Endodermal cell (in vitro differentiated cells): ENCODE results near the gene AMTN. TPM values are rescaled to one million over a fixed set of nuclear protein-coding genes. Genes with fewer than 3 reads are reported as not detected.

Experiments used
- DNase-seq: peaks from one replicate; pipeline ENCODE4 v3.0.0-alpha.2; 2017
- H3K27ac ChIP-seq: 2 replicates; pipeline ENCODE4 v1.5.1; 2013; ENCODE audit warnings: mild to moderate bottlenecking, low read depth, low read length, moderate library complexity
- H3K27me3 ChIP-seq: 2 replicates; pipeline ENCODE4 v1.6.1; 2013; ENCODE audit warnings: mild to moderate bottlenecking, low read length, moderate library complexity; ENCODE audit not compliant: insufficient read depth, control insufficient read depth, poor library complexity, severe bottlenecking
- H3K36me3 ChIP-seq: 2 replicates; pipeline ENCODE4 v1.7.0; 2013; ENCODE audit warnings: mild to moderate bottlenecking, low read length, moderate library complexity; ENCODE audit not compliant: control insufficient read depth, insufficient read depth
- H3K4me1 ChIP-seq: one replicate; pipeline ENCODE4 v1.7.0; 2013; ENCODE audit warnings: low read length; ENCODE audit not compliant: control insufficient read depth, insufficient read depth
- H3K4me3 ChIP-seq: 2 replicates; pipeline ENCODE4 v1.5.1; 2013; ENCODE audit warnings: mild to moderate bottlenecking, low read length, moderate library complexity
- H3K9ac ChIP-seq: 2 replicates; pipeline ENCODE4 v1.6.1; 2013; ENCODE audit warnings: mild to moderate bottlenecking, low read length, moderate library complexity; ENCODE audit not compliant: poor library complexity, severe bottlenecking; ENCODE audit errors: extremely low read depth
- H3K9me3 ChIP-seq: 2 replicates; pipeline ENCODE4 v1.6.1; 2013; ENCODE audit warnings: mild to moderate bottlenecking, low read length, moderate library complexity; ENCODE audit not compliant: control insufficient read depth
- H3K27ac Mint-ChIP-seq: 2 replicates; pipeline ENCODE4 v1.8.0; 2020; ENCODE audit warnings: mixed read lengths
- H3K27me3 Mint-ChIP-seq: 2 replicates; pipeline ENCODE4 v1.8.0; 2021; ENCODE audit warnings: mild to moderate bottlenecking, mixed read lengths; ENCODE audit not compliant: insufficient read depth
- H3K36me3 Mint-ChIP-seq: 2 replicates; pipeline ENCODE4 v1.8.0; 2020; ENCODE audit warnings: low read depth, mixed read lengths
- H3K4me1 Mint-ChIP-seq: 2 replicates; pipeline ENCODE4 v1.8.0; 2020; ENCODE audit warnings: mixed read lengths
- H3K4me3 Mint-ChIP-seq: 2 replicates; pipeline ENCODE4 v1.8.0; 2020; ENCODE audit warnings: mild to moderate bottlenecking, moderate library complexity, mixed read lengths
- H3K9me3 Mint-ChIP-seq: 2 replicates; pipeline ENCODE4 v1.8.0; 2020; ENCODE audit warnings: mild to moderate bottlenecking, mixed read lengths
- CTCF ChIP-seq: fragments of 200-600 bp; sonication (generic); conservative IDR thresholded peaks from 2 replicates; pipeline ENCODE4 v1.5.0; 2021; ENCODE audit warnings: antibody characterized with exemption, mild to moderate bottlenecking
- WGBS, 2 experiments: methylation state at CpG; one replicate each; pipeline versions ENCODE4 v1.1.5 to v1.1.7; 2013; ENCODE audit warnings: missing lambda C conversion rate in 2 of 2, mixed read lengths in 1 of 2; ENCODE audit not compliant: insufficient coverage in 1 of 2, insufficient read length in 1 of 2; 5-methylcytosine and 5-hydroxymethylcytosine counted together
- total RNA-seq, 2 donors: library from RNA; stranded (reverse); fragmentation: NEBNext Ultra II Directional in 1 of 2; extraction: Animal tissue kit (Norgen Biotek cat#: 25700) in 1 of 2; gene quantifications; 2 replicates in 1 of 2; 3 replicates in 1 of 2; pipeline ENCODE4 v1.2.1, GENCODE V29; 2021

Gene AMTN
- total RNA-seq, 2 donors from 2014 or later = not detected

GRCh38 chr4:70575964-70576363, 57.6 kb downstream of the AMTN start:
- no peak overlapping the region for H3K27ac Mint-ChIP-seq

GRCh38 chr4:70577220-70577927, 59.0 kb downstream of the AMTN start:
- Histone ChIP-seq H3K4me1 (no peaks in the 10 kb centered on the region), H3K9ac (no peak overlapping the region), H3K27me3 (no peaks in the 10 kb centered on the region), H3K36me3 (no peaks in the 10 kb centered on the region), H3K4me3 (no peak overlapping the region), H3K9me3 (peaks cover 10% of the 10 kb centered on the region), H3K27ac (no peak overlapping the region)
- WGBS, 2 experiments = 86 to 88% methylated on average over 6 of the region's 6 CpGs
- Mint-ChIP-seq H3K36me3 (no peaks in the 10 kb centered on the region), H3K9me3 (peaks cover 10% of the 10 kb centered on the region), H3K27ac (no peak overlapping the region), H3K4me1 (peaks cover 7% of the 10 kb centered on the region), H3K27me3 (no peaks in the 10 kb centered on the region), H3K4me3 (no peak overlapping the region)
- no peak for TF ChIP-seq CTCF
- DNase-seq = no peak

More at GRCh38 chr4:70575964-70576363, 57.6 kb downstream of the AMTN start:
- peaks cover 10% of the 10 kb centered on the region for H3K9me3 Mint-ChIP-seq
- H3K27me3 ChIP-seq = no peaks in the 10 kb centered on the region
- no peak for TF ChIP-seq CTCF
- no peaks in the 10 kb centered on the region for H3K36me3 Mint-ChIP-seq
- H3K9ac ChIP-seq = no peak overlapping the region
- no peak overlapping the region for H3K4me3 Mint-ChIP-seq
- H3K27ac ChIP-seq = no peak overlapping the region
- H3K36me3 ChIP-seq = no peaks in the 10 kb centered on the region
- H3K4me1 Mint-ChIP-seq = peaks cover 7% of the 10 kb centered on the region
- peak overlapping the region; percentile 45 for H3K4me3 ChIP-seq
- H3K9me3 ChIP-seq = peaks cover 10% of the 10 kb centered on the region
- H3K4me1 ChIP-seq = no peaks in the 10 kb centered on the region
- H3K27me3 Mint-ChIP-seq = no peaks in the 10 kb centered on the region
- no peak for DNase-seq

- H3K4me1 ChIP-seq = no peaks in the 10 kb centered on the region
- no peaks in the 10 kb centered on the region for H3K27me3 ChIP-seq
- DNase-seq = no peak
- no peak overlapping the region for H3K4me3 Mint-ChIP-seq
- H3K36me3 Mint-ChIP-seq = no peaks in the 10 kb centered on the region
- peaks cover 3% of the 10 kb centered on the region for H3K4me1 Mint-ChIP-seq
- no peak overlapping the region for H3K9ac ChIP-seq
- H3K4me3 ChIP-seq = no peak overlapping the region
- 91 to 100% methylated on average over 2 of the region's 2 CpGs for WGBS, 2 experiments
- TF ChIP-seq CTCF = no peak
- H3K27ac ChIP-seq = no peak overlapping the region
- H3K36me3 ChIP-seq = no peaks in the 10 kb centered on the region
- H3K9me3 ChIP-seq = no peaks in the 10 kb centered on the region
- no peaks in the 10 kb centered on the region for H3K27me3 Mint-ChIP-seq
- H3K9me3 Mint-ChIP-seq = peaks cover 6% of the 10 kb centered on the region
- H3K27ac Mint-ChIP-seq = no peak overlapping the region
These were observed 63.6 kb downstream of the AMTN start for GRCh38 chr4:70581980-70582379.

Other genes with a start within 250 kb of the AMTN start
- 1 to 10 TPM; 2.8 to 6.3 TPM for gene CABS1, start 183.6 kb upstream of the AMTN start, total RNA-seq
- not detected for gene SMR3A, start 157.8 kb upstream of the AMTN start, total RNA-seq
- gene SMR3B, start 135.4 kb upstream of the AMTN start, total RNA-seq = not detected
- not detected for gene OPRPN, start 120.6 kb upstream of the AMTN start, total RNA-seq
- gene MUC7, start 46.4 kb upstream of the AMTN start, total RNA-seq = not detected
- not detected for gene AMBN, start 73.7 kb downstream of the AMTN start, total RNA-seq
- not detected for gene ENAM, start 110.2 kb downstream of the AMTN start, total RNA-seq
- not detected for gene JCHAIN, start 147.9 kb downstream of the AMTN start, total RNA-seq
- 10 to 100 TPM; 36.0 to 37.8 TPM for gene UTP3, start 170.0 kb downstream of the AMTN start, total RNA-seq
- 10 to 100 TPM; 75.1 to 91.2 TPM for gene RUFY3, start 203.4 kb downstream of the AMTN start, total RNA-seq